Right forelimb (tissue), 1 donor: ENCODE measurements around the gene ADSS2.

Experiments
- DNase-seq: peaks from one replicate; pipeline ENCODE4 v3.0.0-alpha.2; 2018

Gene ADSS2

GRCh38 chr1:244445320-244446181, 6.2 kb downstream of the ADSS2 start:
- DNase-seq = no peak

GRCh38 chr1:244444854-244445253, 6.9 kb downstream of the ADSS2 start:
- DNase-seq = no peak

GRCh38 chr1:244442850-244443249, 8.9 kb downstream of the ADSS2 start:
- DNase-seq = no peak

- no peak for DNase-seq
Observed at GRCh38 chr1:244439391-244440032, 12.2 kb downstream of the ADSS2 start.

- DNase-seq = no peak
Observed at GRCh38 chr1:244437086-244437468, 14.6 kb downstream of the ADSS2 start.

- DNase-seq = no peak
Observed at GRCh38 chr1:244436336-244437085, 15.2 kb downstream of the ADSS2 start.

GRCh38 chr1:244435562-244436205, 16.0 kb downstream of the ADSS2 start:
- DNase-seq = no peak

- DNase-seq = no peak
Observed at GRCh38 chr1:244431166-244431565, 20.5 kb downstream of the ADSS2 start.

GRCh38 chr1:244429818-244430217, 21.9 kb downstream of the ADSS2 start:
- DNase-seq = no peak

- DNase-seq = no peak
Observed at GRCh38 chr1:244427647-244428046, 24.1 kb downstream of the ADSS2 start.

- DNase-seq = no peak
Observed at GRCh38 chr1:244424649-244425334, 26.9 kb downstream of the ADSS2 start.

- DNase-seq = no peak
Observed at GRCh38 chr1:244422174-244422573, 29.5 kb downstream of the ADSS2 start.

- DNase-seq = no peak
Observed at GRCh38 chr1:244419024-244419423, 32.7 kb downstream of the ADSS2 start.

- no peak for DNase-seq
Observed at GRCh38 chr1:244414543-244414942, 37.2 kb downstream of the ADSS2 start.

GRCh38 chr1:244413736-244414135, 38.0 kb downstream of the ADSS2 start:
- no peak for DNase-seq

GRCh38 chr1:244412176-244412575, 39.5 kb downstream of the ADSS2 start:
- DNase-seq = no peak

GRCh38 chr1:244409701-244410100, 42.0 kb downstream of the ADSS2 start:
- DNase-seq = no peak

- DNase-seq = no peak
Observed at GRCh38 chr1:244406337-244406736, 45.4 kb downstream of the ADSS2 start.

GRCh38 chr1:244405856-244406255, 45.9 kb downstream of the ADSS2 start:
- no peak for DNase-seq

GRCh38 chr1:244403431-244403830, 48.3 kb downstream of the ADSS2 start:
- no peak for DNase-seq

- no peak for DNase-seq
Observed at GRCh38 chr1:244400974-244401373, 50.7 kb downstream of the ADSS2 start.

GRCh38 chr1:244397131-244397530, 54.6 kb downstream of the ADSS2 start:
- no peak for DNase-seq

- no peak for DNase-seq
Observed at GRCh38 chr1:244395965-244396364, 55.7 kb downstream of the ADSS2 start.
